TTC549 (cell line): Measurements from ENCODE around the gene RTRAF.

Source experiments
- FAIRE-seq: peaks from 2 replicates; lab custom pipeline; 2012; peaks lifted over from hg19 to GRCh38; lab: Jason Lieb, UNC

RTRAF gene

GRCh38 chr14:52021957-52022600, 32.7 kb downstream of the RTRAF start:
- FAIRE-seq: no peak

DNA sequence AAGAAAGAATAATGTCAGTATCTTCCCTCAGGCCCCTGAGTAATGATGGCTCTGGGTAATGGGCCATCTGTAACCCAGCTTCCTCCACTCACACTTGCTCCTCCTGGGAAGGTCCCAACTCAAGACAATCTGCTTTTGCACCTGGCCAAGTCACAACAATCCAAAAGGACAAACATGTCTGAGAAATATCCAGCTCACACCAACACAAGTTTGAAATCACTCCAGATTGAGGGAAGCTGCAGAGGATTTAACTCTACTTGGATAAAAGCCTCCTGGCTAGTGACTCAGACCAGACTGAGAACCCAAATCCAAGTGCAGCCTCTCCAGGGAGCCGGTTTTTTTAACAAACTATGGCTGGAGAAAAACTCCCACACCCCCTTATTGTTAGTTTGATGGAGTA, 34.2 kb downstream of the RTRAF start:
- no peak for FAIRE-seq

DNA sequence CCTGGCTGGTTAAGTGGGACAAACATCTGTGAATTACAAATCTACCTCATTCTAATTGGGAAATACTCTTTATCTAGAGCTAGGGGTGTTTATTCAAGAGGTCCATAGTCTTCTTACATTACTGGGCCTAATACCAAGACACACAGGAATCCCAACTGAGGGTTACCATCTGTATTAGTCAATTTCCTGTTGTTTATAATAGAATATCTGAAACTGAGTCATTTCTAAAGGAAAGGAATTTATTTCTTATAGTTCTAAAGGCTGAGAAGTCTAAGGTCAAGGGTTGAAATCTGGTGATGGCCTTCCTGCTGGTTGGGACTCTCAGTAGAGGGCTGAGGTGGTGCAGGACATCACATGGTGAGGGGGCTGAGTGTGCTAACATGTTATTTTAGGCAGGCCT, 36.0 kb downstream of the RTRAF start:
- no peak for FAIRE-seq

DNA sequence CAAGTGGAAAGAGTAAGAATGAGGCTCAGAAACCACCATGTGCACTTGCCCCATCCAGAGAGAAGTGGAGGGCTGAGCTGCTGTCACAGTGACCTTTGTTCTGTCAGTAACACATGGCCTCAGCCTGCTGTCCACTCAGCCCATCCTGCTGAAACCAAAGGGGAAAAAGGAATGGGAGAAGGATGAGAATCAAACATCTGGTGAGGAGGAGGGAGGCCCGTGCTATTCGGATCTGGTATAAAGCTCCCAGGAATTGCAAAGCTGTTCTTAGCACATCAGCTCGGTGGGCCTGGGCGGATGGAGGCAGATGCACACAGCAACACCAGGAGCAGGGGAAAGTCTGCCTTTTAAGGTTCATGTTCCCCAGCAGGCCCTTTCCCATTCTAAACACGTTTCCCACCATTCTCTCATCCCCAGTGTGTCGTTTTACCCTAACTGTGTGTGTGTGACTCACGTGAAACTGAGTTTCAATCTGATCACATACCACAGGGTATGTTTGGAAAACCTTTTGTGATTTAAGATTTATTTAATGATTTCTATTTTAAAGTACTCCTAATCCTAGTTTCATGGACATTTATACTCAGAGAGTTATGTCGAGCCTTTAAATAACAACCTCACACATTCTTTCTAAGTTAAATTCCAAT, 36.8 kb downstream of the RTRAF start:
- no peak for FAIRE-seq

GRCh38 chr14:52026901-52027300, 37.6 kb downstream of the RTRAF start:
- FAIRE-seq: no peak

- no peak for FAIRE-seq
Measured at GRCh38 chr14:52029881-52030280, 40.5 kb downstream of the RTRAF start.

DNA sequence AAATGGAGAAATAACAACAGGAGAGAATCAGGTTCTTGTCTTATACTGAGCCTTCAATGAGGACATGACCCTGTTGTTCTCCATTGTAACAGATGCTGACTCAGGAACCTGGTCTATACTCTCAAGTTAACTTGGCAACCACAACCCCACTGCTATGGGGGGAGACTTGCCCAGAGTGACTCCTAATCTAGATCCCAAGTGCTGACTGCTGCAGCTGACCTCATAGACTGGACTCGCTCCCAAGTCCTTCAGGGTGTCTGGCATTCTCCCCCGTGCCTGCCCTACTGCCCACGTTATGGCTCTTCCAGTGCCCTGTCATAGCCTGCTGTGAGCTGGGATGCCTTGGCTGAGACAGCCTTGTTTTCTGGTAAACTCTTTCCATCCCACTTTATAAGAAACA, 42.4 kb downstream of the RTRAF start:
- no peak for FAIRE-seq

GRCh38 chr14:52032204-52032801, 43.0 kb downstream of the RTRAF start:
- no peak for FAIRE-seq

DNA sequence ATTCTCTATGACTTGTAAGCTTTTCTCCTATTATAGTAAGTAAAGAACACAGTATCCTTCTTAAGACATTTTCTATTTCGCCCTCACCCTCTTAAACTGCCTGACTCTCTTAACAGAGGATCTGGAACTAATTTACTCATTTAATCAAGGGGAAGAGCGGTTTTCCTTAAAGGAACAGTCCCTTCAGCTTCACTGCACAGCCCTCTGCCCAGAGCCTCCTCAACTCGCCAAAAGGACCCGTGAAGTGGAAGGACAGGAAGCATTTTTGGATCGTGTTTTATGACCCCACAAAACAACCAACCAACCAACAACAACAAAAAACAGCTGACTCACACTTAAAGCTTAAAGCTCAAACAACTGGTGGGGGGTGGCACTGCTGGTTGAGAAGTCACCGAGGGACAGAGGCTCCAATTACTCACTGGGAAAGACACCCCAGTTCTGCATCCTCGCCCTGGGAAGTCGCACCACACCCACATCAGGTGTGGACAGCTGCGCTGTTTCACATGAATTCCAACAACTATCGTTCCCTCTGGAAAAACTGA, 43.8 kb downstream of the RTRAF start:
- no peak for FAIRE-seq

DNA sequence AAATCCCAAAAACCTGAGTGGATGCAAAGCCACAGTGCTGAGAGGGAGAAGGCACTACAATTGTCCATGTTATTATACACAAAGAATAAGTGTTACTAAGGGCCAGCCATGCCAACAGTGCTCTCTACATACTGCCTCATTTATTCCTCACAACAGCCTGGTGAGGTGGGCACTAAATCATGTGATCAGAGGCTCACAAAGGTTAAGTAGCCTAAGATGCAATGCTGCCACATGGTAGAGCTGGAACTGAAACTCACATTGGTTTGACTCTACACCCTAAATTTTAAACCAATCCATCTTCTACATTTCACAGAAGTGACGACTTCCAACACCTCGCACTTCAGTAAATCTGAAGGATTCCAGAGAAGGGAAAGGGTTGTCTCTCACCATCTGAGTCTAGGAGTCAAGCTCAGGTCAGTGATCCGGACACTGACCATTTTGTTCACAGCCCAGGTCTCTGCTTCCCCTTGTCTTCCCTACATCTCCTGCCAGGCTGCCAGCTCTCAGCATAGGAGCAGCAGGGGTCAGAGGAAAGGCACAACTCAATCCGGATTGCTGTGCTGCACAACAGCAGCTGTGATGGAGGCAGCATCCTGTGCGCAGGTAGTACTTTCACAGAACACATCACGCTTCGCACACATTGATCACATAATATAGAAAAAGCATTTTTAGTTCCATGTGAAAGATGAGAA, 49.9 kb downstream of the RTRAF start:
- no peak for FAIRE-seq

GRCh38 chr14:52040598-52040997, 51.3 kb downstream of the RTRAF start:
- no peak for FAIRE-seq

DNA sequence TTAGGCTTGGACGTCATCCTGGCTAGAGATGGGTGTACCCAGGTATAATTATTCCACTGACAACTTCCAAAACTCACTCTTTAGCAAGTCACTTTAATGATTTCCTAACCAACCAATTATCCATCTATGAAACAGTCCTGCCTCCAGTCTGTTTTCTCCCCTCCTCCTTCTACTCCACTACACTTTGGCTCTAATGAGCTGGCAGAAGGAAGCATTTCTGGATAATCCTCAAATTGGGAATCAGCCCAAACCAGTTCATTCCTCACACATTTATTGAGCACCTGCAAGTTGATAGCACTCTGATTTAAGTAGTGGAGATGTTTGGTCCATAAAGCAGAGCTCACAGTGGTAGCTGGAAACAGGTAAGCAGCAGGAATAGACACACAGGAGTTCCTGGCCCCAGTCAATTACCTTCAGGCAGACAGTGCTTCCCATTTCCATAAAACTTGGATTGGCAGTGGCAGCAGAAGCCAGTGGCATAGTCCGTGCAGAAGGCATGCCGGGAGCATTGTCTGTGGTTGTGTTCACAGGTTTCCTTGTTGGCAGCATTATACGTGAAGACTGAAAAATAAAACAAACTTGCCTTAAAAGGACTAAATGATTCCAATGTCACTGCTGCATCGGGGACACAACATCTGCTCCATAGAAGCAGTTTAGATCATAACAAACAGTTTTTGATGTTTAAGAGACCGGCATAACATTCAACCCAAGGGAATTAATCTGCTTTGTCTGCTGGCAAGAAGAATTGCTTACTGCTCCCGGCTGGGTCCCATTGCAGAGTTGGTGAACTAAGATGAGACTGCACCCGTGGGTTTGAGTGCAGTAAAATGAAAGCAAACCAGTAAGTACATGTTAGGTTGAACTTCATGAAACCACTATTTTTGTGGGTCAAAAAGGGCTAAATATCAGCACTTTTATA, 53.3 kb downstream of the RTRAF start:
- no peak for FAIRE-seq

DNA sequence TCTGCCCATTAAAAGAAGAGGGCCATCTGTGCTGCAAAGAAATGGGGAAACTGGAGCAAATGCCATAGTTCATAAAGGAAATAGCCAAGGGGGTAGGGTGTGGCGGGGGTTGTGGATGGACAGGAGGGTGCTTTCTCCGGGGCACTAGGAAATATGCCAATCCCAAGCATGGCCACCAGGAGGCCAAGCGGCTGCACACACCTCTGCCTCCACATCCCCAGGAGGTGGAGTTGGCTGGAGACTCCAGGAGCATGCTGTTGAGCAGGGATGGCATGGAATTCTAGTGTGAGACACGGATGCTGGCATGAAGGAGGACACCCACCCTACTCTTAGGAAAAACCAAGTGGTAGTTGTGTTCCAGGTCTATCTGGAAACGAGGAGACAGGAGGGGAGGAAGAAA, 54.3 kb downstream of the RTRAF start:
- no peak for FAIRE-seq

- no peak for FAIRE-seq
Measured at GRCh38 chr14:52044791-52045522, 55.6 kb downstream of the RTRAF start.

GRCh38 chr14:52046376-52046917, 57.1 kb downstream of the RTRAF start:
- FAIRE-seq: no peak

DNA sequence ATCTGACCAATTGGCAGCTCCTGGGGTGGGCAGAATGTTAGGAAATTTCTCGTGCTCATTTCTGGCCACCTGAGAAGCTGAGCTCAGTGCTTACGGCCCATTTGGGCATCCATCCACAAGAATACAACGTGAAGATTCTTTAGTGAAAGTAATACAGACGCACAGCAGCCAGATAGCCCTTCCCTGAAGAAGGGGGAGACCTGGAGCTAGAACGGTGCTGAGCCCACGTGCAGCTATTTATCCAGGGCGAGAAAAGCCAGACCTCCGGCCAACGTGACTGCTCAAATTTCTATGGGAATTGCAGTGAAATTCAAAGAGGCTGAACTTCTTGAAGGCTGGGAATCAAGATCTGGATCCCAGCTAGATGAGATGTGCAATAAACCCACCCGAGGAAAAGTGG, 58.8 kb downstream of the RTRAF start:
- FAIRE-seq: no peak

DNA sequence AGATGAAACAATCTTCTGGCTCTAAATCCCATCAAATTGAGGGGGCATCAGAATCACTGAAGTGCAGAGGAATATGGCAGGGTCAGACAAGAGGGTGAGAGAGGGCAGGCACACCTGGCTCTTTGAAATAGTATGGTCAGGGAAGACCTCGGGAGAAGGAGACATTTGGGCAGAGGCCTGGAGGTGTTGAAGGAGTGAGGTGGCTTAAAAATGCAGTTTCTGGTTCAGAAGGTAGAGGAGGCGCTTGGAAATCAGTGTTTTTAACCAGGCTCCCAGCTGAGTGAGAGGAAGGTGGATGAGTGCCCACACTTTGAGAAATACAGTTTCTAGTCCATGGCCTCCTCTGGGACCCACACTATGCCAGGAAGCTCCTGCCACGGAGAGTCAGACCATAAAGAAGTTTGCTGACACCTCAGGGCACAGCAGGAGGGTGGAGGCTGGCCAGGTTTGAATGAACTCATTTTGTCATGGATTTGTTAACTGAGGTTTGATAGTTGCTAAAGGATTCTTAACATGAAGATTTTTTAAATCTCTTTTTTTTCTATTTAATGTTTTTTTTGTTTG, 59.4 kb downstream of the RTRAF start:
- no peak for FAIRE-seq

DNA sequence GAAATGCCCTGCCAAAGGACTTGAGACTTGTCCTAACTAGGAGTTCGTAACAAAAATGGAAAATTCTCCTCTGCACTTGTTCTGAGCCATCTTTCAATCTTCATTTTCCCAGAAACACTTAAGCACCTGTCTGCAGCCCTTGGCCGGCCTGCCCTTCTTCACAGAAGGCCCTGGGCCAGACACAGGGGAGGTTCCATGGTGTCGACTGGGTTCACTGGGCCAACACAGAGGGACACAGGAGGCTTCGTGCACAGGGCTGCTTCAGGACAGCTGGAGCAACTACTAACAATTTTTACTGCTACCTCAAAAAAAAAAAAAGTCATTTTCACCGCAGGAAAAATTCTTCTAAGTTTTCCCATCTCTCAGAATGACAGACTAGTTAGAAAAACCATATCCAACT, 59.9 kb downstream of the RTRAF start:
- no peak for FAIRE-seq

- FAIRE-seq: no peak
Measured at GRCh38 chr14:52049721-52050588, 60.6 kb downstream of the RTRAF start.

GRCh38 chr14:52051251-52051650, 61.9 kb downstream of the RTRAF start:
- FAIRE-seq: no peak
